Fibroblast of gingiva (primary cell): Measurements from ENCODE around the gene SPRR1A.

Experiments used
- DNase-seq: peaks from one replicate; pipeline ENCODE4 v3.0.0-alpha.2; 2011; ENCODE audit warnings: low read depth

Gene SPRR1A, protein sequence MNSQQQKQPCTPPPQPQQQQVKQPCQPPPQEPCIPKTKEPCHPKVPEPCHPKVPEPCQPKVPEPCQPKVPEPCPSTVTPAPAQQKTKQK

DNA sequence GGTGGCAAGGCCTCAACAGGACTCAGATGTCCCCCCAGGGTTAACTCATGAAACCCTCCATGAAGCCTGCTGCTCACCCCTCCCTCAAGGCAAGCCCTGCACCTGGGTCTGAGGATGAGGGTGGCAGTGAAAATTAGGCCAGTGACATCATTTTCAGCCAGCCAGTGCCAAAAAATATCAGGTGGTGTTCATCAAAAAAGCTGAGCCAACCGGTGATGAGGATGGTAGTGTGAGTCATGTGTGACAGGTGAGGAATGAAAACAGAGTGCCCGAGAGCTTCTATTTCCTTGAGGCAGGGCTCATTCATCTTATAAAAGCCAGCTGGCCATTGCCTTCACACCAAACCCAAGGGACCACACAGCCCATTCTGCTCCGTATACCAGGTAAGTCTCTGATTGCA is at the start of gene SPRR1A:
SPRR1A (plus strand) TSS at position 339 of the 400 bp plus-strand sequence. CDS start 1,150 bp downstream, outside the sequence.
- no peak for DNase-seq

DNA sequence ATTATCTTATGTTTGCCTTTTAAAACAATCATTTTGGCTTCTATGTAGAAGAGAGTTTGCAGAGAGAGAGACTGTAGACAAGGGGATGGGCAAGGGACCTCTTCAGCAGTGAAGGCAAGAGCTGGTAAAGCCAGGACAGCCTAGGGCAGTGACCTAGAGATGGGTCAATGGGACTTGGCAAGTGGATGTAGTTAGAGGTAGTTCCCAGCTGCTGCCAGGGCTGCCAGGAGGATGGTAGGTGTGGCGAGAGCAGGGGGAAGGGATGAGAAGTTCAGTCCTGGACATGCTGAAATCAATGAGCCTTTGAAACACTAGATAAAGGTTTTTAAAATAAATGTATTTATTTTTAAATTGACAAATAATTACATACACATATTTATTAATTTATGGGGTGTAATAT is 43.3 kb upstream of the SPRR1A start:
- DNase-seq: no peak

DNA sequence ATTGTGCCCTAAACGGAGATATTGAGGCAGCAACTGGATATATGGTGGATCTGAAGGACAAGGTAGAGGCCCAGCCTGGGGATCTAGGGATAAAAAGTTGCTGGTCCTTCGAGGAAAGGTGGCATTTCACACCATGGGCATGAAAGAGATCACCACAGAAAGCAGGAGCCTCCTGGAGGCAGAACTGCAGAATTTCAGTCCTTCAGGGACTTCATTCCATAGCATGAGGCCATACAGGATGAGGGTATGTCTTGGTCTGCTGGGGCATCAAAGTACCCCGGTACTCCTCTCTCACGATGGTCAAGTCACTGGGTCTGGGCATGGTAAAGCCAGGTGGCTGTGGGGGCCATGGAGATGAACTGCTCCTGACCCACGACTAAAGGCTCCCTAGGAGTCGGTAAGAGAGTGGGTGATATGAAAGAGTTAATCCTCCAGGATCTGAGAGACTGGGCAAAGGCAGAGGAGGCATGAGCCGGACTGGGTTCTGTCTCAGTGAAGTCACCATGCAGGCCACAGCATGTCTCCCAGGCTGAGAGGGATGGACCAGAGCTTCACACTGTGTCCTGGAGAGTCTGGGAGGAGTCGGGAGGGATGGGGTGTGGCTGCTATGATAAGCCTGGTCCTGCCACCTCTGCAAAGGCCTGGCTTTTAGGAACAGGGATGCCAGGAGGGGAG is 42.7 kb upstream of the SPRR1A start:
- no peak for DNase-seq

DNA sequence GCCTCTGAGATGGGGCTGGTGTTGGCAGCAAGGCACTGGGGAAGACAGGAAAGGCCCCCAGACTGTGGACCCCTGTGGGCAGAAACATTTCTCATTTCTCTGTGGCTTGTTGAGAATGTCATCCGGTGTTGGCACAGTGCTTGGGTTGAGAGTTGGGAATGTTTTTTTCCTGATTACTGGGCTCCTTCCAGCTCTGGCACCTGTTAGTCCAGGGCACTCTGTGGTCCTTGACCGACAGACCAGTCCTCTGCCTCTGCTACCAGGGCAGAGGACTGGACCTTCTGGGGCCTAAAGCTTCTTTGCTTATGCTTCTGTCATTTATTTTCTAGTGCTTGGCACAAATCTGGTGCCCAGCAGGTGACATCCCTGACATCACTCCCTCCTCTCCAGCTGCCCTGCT is 41.7 kb upstream of the SPRR1A start:
- DNase-seq: no peak

DNA sequence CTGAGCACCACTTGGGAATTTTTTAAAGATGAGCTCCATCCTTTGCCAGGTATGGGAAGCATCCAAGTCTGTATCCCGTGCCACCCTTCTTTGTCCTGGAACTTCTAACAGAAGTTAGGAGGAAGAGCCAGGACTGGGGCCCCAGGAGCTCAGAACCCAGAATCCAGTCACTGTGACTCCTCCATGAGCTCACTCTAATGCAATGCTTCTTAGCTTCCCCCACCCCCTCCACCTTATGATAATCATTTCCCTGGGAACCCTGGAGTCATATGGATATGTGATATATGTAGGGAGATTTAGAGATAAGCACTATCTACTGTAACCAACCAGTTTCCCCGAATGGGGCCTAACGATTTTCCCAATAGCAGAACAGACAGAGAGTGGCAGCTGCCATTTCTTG is 37.6 kb upstream of the SPRR1A start:
- DNase-seq: no peak

DNA sequence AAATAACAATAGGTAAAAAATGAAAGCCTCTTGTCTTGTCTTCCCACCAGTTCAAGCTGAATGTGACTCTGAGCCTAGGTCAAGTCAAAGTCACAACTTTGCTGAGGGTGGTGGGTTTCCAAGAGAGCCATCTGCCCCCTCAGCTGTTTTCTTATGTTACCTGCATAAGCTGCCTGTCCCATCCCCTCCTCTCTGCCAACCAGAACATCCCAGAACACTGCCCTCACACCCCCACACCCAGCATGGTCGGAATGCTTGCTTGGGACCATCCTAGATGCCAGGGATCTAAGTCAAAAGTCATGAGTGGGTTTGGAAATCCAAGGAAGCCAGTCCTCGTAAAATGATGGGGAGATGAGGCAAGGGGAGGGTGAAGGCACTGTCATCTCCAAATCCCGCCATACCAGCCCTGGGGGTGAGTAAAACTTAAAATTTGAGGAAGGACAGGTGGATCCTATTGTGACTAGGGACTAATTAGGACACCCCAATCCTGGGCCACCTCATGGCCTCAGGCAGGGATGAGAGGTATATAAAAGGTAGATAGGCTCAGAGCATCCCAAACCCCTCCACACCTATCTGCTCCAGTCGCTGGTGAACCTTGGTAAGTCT is 37.1 kb upstream of the SPRR1A start, which contains the start of gene SPRR5:
SPRR5 (plus strand) TSS at position 556 of the 606 bp plus-strand sequence. CDS start 1,349 bp downstream, outside the sequence.
- DNase-seq: no peak

DNA sequence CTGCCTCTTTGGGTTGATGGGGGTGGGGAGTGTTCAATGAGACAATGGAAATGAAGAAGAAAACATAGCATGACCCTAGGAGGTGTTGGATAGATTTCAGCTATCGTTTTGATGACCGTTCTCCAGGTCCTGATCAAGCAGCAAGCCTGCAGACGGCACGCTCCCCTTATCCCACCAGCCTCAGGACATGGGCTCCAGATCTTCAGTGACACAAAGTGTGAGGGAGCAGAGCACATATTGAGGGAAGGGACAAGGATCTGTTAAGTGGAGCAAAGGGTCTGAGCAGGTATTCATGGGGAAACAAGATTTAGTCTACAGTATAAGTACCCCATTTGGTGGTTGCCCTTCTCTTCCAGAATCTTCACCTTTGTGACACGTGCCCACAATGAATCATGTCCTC is 32.2 kb upstream of the SPRR1A start:
- no peak for DNase-seq

DNA sequence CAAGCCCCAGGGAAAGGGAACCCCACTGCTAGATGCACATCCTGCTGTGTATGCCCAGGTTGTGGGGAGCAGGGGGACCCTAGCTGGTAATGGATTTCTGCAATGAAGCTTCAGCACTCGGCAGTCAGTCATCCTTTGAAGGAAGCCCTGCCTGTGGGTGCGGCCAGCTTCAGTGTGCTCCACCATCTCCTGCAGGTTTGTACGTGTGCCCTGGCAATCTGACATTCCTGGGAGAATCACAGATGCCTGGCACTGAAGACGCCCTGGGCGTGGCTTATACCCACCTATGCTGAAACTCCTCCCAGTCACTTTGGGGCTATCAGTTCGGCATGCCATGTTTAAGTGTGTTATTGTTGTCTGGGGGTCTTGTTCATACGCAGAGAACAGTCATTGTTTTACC is 30.1 kb upstream of the SPRR1A start:
- DNase-seq: no peak

DNA sequence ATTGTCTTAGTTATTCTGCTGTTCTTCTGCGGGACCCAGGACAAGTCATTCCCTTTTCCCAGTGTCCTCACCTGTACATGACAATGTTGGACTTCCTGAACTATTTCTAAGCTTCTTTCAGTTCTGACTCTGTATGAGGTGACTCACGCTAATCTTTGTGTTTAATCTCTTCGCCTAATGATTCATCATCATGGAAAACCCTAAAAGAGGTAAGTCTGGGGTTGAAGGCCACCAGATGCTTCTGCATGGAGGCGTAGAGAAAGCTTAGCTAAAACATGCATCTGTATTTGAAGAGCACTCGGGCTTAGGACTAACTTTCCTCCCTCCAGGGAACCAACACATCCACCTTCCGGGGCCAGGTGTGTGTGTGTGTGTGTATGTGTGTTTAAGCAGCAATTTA is 29.4 kb upstream of the SPRR1A start:
- DNase-seq: no peak

DNA sequence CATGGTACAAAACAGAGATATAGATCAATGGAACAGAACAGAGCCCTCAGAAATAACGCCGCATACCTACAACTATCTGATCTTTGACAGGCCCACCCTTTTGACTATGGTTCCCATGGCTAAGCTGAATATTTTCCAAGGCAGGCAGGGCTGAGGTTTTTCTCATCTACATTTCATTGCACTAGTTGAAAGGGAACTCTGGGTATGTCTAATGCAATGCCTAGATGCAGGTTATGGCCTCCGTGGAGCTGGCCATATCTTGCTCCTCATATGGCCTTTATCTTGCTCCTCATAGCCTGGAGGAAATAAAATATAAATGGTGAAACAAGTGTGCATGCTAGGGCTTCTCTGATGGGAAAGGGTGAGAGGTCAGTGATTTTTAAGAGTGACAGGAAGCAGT is 26.3 kb upstream of the SPRR1A start:
- no peak for DNase-seq

DNA sequence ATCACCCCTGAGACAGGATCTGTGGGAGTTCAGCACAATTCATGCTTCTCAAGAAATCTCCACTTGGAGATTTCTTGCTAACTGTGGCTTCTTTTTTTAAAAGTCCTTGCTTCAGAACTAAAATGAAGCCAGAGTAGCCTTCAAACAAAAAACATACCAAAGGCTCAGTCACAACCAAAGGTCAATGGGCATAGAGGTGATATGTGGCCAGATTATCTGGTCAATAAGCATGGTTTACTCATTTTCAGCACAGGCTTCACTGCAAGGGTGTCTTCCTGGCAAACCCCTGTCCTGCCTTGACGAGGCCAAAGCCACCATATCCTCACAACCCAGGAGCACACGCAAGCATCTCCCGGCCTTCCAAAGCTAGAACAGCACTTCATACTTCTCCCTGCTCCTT is 24.6 kb upstream of the SPRR1A start:
- no peak for DNase-seq

DNA sequence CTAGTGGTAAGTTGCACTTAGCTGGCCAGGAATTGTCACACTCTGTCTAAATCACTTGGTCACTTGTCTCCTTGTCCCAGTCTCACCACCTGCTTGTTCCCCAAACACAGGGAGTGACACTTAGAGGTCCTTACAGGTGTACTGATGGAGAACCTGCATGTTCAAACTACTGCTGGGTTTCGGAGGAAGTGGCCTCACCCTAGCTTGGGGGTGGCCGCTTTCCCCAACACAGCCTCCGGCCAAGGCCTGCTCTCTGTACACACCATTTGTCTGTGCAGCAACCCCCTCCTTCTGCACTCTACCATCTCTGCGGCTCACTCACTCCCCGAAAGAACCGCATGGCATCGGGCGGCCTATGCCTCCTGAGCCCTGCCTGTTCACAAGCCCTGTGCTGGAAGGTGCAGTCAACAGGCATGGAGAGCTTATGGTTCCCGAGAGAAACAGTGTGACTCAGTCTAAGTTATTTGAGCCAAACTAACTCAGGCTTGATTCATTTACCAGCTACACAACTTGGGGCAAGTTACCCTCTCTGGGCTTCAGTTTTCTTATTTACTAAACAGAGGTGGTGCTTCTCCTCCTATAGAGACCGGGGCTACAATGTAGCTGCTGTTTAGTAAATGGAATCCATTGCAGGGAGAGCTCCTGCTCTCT is 24.0 kb upstream of the SPRR1A start:
- no peak for DNase-seq

DNA sequence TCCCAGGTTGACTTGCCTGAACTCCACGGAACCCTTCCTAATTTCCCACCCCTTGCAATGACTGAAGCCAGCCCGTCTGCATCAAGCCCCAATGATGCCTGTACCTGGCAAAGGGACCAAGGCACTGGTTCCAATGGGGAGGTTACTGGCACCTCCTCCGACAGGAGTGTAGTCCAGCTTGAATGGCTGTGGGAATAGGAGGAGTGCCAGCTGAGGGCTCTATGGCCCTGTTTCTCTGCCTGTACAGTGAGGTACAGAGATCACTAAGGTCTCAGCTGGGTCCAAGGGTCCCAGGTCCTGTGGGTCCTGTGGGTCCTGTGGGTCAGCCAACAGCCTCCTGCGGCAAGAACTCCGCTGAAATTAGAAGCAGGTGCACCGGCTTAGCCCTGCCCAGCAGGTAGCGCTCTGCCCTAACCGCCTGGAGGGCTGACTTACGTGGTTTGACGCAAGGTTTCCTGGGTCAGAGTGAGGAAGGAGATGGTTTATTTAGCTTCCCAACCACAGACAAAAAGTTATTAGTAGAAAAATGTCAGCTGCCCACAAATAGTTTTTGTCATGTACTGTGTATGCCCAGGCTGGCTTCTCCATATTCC is 23.3 kb upstream of the SPRR1A start:
- DNase-seq: no peak

DNA sequence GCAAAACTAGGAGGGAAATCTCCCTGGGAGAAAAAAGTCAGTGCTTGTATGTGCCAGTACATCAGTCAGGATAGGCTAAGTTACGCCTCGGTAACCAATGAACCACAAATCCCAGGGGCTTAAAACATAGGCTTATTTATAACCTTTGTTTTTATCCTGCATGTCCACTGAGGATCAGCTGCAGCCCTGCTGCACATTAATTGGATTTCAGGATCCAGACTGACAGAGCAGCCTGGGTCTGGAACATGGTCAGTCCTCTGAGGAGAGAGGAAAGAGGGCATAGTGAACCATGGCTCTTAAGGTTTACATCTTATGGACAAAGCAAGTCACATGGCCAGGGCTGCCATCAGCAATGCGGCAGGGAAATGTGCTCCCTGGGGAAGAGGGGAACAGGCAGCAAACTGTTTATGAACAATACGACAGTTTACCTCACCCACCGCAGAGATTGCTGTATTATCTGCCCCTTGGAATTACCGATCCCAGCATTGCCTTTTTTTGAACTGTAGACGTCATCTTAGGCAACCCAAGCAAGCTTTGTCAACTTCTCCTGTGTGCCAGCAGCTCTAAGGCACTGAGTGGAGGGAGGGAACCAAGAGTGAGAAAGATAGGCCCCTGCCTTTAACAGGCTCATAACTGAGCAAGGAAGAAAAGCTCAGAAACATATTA is 22.5 kb upstream of the SPRR1A start:
- DNase-seq: no peak

DNA sequence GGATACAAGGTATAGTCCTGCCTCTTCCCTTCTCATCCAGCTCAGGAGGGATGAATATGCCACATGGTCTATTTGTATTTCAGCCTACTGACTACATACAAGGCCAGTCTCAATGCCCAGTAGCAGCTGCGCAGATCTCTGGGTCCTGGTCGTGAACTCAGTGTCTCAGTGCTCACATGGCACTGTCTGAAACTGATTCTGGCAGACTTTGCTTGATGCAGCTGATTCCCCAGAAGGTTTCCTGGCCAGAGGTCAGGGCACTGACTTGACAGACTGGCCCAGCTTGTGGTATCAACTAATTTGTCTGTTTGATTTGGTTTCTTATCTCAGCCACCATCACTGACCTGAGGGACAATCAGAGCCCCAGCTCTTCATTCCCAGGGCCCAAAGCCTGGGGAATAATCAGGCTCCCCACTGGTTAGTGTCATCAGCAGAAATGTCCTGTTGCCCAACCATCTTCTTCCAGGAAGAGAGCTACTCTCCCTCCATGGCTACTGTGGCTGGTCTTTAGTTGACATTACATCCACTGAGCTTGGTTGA is 20.9 kb upstream of the SPRR1A start:
- no peak for DNase-seq

DNA sequence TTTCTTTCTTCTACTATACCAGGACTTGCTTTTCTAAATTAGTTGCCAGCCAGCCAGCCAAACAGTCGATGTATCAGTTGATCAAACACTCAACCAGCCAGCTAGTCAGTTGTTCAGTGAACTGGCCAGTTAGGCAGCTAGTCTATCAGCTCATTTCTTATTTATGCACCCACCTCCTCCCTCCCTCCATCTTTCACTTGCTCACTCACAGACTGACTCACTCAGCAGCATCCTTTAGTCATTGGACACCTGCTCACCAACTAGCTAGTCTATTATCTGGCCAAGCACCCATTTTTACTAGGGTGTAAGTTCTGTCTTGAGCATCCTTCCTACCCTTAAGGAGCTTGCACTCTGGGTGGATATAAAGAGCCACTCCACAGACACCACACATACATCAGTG is 19.3 kb upstream of the SPRR1A start:
- no peak for DNase-seq

DNA sequence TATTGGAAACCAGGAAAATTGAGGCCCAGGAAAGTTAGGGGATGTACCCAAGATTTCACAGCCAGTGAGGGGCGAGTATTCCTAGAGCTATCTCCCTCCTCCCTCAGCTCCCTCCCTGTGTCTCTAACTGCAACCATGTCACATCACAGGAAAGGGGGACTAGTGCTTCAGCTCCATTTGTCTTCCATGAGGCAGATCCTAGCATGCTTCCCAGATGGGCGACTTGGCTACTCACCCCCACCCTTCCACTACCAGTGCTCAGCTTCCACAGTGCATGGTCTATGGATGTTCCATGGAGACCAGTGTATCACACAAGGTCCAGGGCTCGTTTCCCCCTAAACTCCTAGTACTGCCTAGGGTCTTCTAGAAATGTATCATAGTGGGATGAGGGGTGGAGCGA is 18.0 kb upstream of the SPRR1A start:
- no peak for DNase-seq

DNA sequence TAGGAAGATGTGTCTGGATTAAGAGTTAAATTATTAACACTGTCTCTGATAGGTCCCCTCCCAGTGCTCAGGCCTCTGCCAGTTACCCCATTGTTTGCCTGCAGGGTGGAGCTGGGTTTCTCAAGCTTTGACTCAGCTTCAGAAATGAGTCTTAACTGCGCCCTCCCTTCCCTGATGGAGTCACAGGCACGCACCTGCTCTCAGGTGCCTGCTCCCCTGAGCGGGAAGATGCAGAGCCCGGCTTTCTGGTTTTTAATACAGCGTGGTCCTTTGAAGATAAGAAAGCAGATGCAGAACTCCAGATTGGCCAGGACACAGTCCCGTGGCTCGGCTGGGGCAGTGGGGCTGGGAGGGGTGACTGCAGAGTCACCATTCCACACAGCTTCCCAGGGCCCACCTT is 16.7 kb upstream of the SPRR1A start:
- no peak for DNase-seq

DNA sequence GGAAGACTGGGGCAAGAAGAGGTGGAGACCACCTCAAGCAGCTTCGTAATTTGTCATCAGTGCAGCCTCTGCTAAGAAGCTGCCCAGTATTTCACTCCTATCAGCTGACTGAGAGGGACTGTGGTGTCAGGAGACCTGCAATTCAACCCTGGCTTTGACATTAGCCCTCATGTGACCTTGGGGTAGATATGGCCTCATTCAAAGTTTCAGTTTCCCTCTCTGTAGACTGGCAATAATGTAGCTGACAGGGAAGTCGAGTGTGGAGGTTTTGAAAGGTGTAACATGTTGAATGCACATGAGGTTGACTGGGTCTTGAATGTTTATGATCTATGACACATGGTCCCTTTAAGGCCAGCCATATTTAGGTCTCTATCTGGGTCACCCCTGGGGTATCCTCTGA is 15.6 kb upstream of the SPRR1A start:
- DNase-seq: no peak

DNA sequence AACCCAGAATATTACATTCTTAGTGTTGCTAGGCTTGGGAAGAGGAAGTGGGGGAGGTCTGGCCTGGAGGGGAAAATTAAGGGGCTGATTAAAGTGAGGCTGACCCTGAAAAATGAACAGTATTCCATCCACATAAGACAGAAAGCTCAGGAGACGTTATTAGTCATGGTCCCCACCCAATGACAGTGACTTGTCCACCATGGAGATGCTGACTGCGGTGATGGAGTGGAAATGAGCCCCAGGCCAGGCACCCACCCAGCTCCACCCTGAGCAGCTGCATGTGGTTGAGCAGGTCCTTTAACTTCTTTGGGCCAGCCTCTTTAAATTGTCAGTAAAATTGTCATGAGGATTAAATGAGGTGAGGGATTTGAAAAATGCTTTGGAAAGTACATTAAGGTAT is 14.8 kb upstream of the SPRR1A start:
- no peak for DNase-seq

DNA sequence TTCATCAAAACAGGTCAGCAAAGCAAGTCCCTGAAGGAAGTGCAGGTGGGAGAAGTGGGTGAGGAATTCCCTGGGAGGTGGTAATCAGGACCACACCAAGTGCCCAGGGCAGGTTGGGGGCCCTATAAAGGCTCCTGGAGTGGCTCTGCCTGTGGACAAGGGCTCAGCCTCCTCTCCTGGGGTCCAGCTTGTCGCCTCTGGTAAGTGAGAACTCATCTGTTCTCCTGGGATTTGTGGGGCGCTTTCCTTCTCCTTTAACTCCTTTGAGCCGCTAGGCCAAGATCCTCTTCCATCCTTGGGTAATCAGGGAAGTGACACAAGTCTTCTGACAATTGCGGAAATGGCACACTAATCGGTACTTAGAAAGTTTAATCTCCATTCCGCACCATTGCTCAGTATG is 13.4 kb upstream of the SPRR1A start, which contains the start of gene SPRR4:
SPRR4 (plus strand) TSS at position 154 of the 400 bp plus-strand sequence. CDS start 1,243 bp downstream, outside the sequence.
- DNase-seq: no peak
